OCI-LY3 (cell line): ENCODE data around the gene COL12A1.

Experiments used
- CTCF ChIP-seq: fragments of 200-600, 300-600 bp; sonication (generic); IDR thresholded peaks from 2 replicates; pipeline ENCODE4 v1.5.1; 2014; ENCODE audit warnings: antibody characterized with exemption, low read length, low read depth
- EZH2phosphoT487 ChIP-seq: fragments of 200-600 bp; shearing (Covaris generic); IDR thresholded peaks from 2 replicates; pipeline ENCODE4 v1.6.1; 2018; ENCODE audit warnings: antibody characterized with exemption, mixed run types, low read depth

DNA sequence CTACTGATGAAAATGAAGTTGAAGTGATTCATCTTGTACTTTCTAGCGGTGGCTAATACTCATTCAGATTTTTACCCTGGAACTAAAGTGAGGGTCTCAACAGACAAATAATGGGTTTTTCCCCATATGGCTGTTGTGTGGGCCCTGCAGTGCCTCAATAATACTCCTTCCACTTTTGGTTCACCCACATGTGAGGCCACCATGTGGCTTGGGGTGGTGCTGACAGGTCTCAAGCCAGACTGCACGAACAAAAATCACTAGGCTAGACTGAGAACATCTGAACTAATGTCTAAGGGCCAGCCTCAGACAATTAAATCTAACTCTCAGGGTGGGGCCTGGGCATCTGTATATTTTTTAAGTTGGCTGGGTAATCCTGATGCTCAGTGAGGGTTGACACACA is 7.9 kb upstream of the COL12A1 start:
- TF ChIP-seq CTCF (peak; percentile 34), EZH2phosphoT487 (no peak)
